DMS 273 treated with DMSO at 0.1 percent for 48 hours (cell line): Measurements from ENCODE around the gene CA9.
A peak's percentile ranks its signal among the peaks of the same experiment; 100 is the strongest.

Source experiments
- DNase-seq: peaks from one replicate; lab custom pipeline; 2025; lab: John Stamatoyannopoulos, UW

CA9 gene

GRCh38 chr9:35675732-35676392, 2.1 kb downstream of the CA9 start:
- DNase-seq: no peak

- DNase-seq: no peak
Measured at GRCh38 chr9:35679091-35679490, 5.4 kb downstream of the CA9 start.

- DNase-seq: no peak
Measured at GRCh38 chr9:35679766-35680330, 6.1 kb downstream of the CA9 start.

GRCh38 chr9:35680331-35681105, 6.8 kb downstream of the CA9 start:
- DNase-seq: no peak

GRCh38 chr9:35681341-35682002, 7.7 kb downstream of the CA9 start:
- no peak for DNase-seq

- no peak for DNase-seq
Measured at GRCh38 chr9:35682051-35682450, 8.3 kb downstream of the CA9 start.

- no peak for DNase-seq
Measured at GRCh38 chr9:35682520-35683315, 9.0 kb downstream of the CA9 start.

GRCh38 chr9:35683323-35683722, 9.6 kb downstream of the CA9 start:
- no peak for DNase-seq

- DNase-seq: no peak
Measured at GRCh38 chr9:35684921-35685320, 11.2 kb downstream of the CA9 start.

GRCh38 chr9:35685506-35685905, 11.8 kb downstream of the CA9 start:
- no peak for DNase-seq

- no peak for DNase-seq
Measured at GRCh38 chr9:35686222-35687203, 12.8 kb downstream of the CA9 start.

GRCh38 chr9:35687306-35687705, 13.6 kb downstream of the CA9 start:
- no peak for DNase-seq

GRCh38 chr9:35687972-35688557, 14.3 kb downstream of the CA9 start:
- no peak for DNase-seq

- peak; percentile 18 for DNase-seq
Measured at GRCh38 chr9:35688558-35689541, 15.1 kb downstream of the CA9 start.

- no peak for DNase-seq
Measured at GRCh38 chr9:35689542-35690293, 16.0 kb downstream of the CA9 start, which contains the start of gene TPM2. TPM2 (minus strand) TSS chr9:35689925; CDS start chr9:35689817, 108 bp downstream.

- no peak for DNase-seq
Measured at GRCh38 chr9:35690294-35690613, 16.5 kb downstream of the CA9 start.

GRCh38 chr9:35690614-35691333, 17.0 kb downstream of the CA9 start:
- no peak for DNase-seq

GRCh38 chr9:35691334-35691650, 17.6 kb downstream of the CA9 start:
- DNase-seq: no peak
